ENCODE results near the gene GPC2.
"Not testable (repeated sequence)": the region's sequence is repeated elsewhere in the genome, so short reads cannot be mapped to it uniquely, and the experiment has no call there.

The GPC2 gene

DNA sequence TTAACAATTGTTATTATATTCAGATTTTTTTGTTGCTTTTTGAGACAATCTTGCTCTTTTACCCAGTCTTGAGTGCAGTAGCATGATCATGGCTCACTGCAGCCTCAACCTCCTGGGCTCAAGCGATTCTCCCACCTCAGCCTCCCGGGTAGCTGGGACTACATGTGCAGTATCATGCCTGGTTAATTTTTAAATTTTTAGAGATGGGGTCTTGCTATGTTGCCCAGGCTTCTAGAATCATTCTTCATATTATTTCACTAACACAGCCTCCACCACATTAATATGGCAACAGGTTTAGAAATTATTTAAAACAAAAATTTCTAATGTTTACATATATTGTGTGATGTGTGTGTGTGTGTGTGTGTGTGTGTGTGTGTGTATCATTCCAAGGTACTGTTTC lies 29.9 kb downstream of the GPC2 start:
- DNase-seq: no peak

- DNase-seq: peak; percentile 68
These were observed 30.8 kb downstream of the GPC2 start for GRCh38 chr7:100146350-100146749.

DNA sequence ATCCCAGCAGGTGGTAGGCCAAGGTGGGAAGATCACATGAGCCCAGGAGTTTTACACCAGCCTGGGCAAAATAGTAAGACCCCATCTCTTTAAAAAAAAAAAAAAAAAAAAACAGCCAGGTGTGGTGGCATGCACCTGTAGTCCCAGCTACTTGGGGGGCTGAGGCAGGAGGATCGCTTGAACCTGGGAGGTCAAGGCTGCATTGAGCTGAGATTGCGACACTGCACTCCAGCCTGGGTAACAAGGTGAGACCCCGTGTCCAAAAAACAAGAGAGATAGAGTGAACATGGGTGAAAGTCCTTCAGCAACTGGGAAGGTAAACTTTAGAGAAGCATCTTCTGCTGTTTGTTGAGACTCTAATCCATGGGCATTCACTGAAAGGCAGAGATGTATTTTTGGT lies 34.7 kb downstream of the GPC2 start:
- DNase-seq: no peak

GRCh38 chr7:100141555-100141949 lies 35.6 kb downstream of the GPC2 start:
- DNase-seq: peak; percentile 51

DNA sequence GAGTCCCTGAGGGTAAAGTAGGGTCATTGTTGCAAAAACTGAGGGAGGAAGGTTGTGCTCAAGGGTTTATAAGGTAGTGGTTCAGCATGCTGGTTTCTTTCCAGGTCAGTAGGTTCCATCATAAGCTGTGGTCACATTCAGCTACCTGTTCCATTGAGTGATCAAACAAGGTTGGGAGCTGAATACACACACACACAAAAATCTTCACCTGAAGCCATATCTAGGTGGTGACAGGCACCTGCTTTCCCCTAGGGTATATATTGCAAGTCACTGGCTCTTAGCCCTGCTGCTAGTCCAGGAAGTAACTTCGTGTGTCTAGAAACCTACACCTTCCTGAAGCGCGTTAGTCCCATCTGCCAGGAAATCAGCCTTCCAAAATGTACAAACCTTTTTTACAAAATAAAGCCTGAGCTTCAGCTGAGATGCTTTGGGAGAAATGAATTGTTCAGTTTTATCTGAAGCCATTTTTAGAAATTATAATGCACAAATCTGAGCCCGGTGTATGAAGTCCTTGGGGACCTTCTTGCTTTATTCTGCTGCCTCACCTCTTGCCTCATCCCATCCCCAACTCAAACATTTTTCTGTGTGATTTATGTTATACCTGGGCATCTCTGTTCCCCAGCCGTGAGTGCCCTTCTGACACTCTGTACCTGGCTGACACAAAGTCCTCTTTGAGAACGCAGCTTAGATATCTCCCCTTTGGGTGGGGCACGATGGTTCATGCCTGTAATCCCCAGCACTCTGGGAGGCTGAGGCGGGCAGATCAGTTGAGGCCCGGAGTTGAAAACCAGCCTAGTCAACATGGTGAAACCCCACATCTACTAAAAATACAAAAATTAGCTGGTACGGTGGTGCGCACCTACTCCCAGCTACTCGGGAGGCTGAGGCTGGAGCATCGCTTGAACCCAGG lies 39.1 kb downstream of the GPC2 start:
- no peak for DNase-seq

DNA sequence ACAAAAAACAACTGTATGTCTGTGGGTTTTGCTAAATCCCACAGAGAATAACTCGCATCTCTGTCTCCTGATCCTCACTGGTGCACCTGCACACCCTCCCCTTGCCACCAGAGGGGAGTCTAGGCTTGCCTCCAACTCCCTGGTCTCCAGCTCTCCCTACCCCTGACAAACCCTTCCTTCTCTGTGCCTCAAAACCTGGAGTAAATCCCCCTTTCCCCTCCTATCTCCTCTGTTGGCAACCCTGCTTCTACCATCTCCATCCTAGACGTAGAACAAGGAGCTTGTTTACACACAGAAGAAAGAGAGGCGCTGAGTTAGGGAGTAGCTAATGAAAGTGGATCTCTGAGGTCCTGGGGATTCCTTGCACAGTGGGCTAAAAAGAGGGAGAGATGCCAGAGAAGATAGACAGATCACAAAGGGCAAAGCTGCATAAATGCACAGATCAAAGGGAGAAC lies 44.5 kb downstream of the GPC2 start:
- DNase-seq: peak; percentile 86

GRCh38 chr7:100132126-100132525 lies 45.1 kb downstream of the GPC2 start:
- no peak for DNase-seq

- peak; percentile 86 for DNase-seq
These were observed 46.4 kb downstream of the GPC2 start for GRCh38 chr7:100130608-100131453.

- DNase-seq: not testable (repeated sequence)
These were observed 47.0 kb downstream of the GPC2 start for GRCh38 chr7:100130220-100130607.

DNA sequence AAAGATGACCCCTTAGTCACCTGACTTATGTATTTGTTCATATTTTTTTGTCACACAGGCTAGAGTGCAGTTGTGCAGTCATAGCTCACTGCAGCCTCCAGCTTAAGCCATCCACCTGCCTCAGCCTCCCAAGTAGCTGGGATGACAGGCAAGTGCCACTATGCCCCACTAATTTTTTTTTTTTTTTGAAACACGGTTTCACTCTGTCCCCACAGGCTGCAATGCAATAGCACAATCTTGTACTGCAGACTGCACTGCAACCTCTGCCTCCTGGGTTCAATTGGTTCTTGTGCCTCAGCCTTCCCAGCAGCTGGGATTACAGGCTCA lies 48.6 kb downstream of the GPC2 start:
- no peak for DNase-seq

DNA sequence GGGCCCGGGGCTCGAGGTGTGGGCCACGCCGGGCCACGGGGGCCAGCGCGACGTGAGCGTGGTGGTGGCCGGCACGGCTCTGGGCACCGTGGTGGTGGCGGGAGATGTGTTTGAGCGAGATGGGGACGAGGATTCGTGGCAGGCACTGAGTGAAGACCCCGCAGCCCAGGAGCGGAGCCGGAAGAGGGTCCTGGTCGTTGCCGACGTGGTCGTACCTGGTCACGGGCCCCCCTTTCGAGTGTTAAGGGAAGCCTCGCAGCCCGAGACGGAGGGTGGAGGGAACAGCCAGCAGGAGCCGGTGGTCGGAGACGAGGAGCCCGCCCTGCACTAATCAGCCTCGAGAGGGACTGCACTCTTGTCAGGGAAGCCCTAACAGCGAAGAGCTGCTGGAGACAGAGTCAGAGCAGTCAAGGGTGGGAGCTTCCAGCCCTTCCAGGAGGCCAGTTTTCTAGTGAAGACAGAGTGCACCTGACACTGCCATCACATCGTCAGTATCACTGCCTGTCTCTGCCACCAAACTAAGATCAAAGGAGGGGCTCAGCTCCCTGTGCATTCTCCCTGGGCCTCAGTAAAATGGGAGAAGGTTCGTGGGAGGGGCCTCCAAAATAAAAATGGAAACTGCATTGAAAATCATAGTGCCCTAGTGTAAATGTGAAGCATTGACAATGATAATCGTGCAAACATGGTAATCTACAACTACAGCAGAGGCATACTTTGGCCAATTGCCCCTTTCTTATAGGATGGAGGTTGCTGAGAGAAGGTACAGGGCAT lies 49.1 kb downstream of the GPC2 start:
- peak; percentile 72 for DNase-seq

DNA sequence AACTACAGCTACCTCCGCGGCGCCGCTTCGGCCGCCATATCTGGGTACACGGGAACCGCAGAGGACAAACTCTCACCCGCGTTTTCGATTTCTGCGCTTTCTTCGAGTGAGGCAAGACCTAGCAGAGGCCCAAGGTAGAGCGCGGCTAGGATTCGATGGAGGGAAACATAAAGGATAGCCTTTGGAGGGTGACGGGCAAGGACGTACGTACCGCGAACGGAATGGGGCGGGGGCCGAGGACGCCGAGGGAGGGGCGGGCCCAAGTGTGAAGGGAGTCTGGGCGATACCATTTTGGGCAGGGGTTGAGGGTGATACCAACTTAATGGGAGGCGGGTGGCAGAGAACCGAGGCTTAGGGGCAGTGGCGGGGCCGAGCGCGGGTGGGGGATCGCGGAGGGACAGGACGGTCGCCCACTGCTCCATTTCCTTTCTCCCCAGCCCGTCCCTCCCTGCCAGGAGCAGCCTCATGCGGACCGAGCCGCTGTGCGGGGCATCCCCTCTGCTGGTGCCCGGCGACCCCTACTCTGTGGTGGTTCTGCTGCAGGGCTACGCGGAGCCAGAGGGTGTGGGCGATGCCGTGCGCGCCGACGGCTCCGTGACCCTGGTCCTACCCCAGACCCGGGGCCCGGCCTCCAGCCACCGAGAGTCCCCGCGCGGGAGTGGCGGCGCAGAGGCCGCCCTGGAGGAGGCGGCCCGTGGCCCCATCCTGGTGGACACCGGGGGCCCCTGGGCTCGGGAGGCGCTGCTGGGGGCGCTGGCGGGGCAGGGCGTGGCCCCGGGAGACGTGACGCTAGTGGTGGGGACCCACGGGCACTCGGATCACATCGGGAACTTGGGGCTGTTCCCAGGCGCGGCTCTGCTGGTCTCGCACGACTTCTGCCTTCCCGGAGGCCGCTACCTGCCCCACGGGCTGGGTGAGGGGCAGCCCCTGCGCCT lies 50.0 kb downstream of the GPC2 start, which contains the start of gene MBLAC1:
Gene MBLAC1, plus strand, starts transcription at position 37 of the 935 bp plus-strand sequence. Its CDS starts 429 bp downstream, at position 466.
- peak; percentile 97 for DNase-seq

DNA sequence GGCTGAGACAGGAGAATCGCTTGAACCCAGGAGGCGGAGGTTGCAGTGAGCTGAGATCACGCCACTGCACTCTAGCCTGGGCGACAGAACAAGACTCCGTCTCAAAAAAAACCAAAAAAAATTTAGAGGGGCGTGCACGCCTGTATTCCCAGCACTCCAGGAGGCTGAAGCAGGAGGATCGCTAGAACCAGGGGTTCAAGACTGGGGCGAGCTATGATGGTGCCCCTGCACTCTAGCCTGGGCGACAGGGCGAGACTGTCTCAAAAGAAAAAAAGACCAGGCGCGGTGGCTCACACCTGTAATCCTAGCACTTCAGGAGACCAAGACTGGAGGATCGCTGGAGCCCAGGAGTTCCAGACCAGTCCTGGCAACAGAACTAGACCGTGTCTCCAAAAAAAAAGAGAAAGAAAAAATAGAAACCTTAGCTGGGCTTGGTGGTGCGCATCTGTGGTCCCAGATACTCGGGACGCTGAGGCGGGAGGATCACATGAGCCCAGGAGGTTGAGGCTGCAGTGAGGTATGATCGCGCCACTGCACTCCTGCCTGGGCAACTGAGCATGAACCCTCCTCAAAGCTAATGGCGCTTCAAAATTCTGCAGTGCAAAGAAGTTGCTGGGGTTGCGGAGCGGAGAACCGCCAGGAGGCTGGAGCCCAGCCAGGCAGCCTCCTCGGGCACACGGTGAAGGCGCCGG lies 50.8 kb downstream of the GPC2 start:
- DNase-seq: no peak

DNA sequence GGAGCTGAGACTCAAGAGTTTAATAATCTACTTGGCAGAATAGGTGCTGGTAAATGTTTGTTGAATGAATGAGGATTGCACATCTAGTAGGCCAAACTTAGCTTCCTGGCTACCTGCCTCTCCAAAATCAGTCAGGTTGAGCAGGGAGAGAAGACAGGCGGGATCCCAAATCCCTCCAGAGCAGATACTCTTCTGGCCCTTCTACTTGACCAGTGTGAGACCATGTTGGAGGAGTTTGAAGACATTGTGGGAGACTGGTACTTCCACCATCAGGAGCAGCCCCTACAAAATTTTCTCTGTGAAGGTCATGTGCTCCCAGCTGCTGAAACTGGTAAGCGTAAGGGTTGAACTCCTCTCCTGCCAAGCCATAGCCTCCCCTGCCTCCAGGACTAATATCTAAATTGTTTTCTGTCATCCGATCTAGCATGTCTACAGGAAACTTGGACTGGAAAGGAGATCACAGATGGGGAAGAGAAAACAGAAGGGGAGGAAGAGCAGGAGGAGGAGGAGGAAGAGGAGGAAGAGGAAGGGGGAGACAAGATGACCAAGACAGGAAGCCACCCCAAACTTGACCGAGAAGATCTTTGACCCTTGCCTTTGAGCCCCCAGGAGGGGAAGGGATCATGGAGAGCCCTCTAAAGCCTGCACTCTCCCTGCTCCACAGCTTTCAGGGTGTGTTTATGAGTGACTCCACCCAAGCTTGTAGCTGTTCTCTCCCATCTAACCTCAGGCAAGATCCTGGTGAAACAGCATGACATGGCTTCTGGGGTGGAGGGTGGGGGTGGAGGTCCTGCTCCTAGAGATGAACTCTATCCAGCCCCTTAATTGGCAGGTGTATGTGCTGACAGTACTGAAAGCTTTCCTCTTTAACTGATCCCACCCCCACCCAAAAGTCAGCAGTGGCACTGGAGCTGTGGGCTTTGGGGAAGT lies 52.6 kb downstream of the GPC2 start:
- DNase-seq: peak; percentile 76

DNA sequence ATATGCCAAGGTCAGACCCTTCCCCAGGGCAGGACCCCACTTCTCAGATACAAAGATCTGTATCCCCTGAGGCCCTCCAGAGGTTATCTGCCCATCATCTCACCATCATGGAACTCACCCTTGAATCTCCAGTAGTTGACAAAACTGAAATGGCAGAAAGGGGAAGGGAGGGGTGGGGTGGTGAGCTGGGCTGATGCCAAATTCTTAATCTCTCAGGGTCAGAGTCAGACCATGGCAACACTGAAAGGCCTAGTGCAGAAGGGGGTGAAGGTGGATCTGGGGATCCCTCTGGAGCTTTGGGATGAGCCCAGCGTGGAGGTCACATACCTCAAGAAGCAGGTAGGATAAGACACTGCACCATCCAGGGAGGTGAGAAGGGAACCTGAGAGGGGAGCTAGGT lies 54.6 kb downstream of the GPC2 start:
- peak; percentile 92 for DNase-seq

GRCh38 chr7:100122067-100122466 lies 55.1 kb downstream of the GPC2 start:
- peak; percentile 21 for DNase-seq

DNA sequence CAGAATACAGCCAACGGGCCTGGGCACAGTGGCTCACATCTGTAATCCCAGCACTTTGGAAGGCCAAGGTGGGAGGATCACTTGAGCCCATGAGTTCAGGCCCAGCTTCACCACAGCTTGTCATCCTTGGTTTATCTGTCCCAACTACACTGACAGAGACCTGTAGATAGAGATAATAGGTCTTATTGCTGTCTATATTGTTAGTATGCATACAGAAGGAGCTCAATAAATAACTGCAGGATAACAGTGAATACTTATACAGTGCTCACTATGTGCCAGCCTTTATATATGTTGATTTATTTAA lies 56.5 kb downstream of the GPC2 start:
- peak; percentile 48 for DNase-seq

DNA sequence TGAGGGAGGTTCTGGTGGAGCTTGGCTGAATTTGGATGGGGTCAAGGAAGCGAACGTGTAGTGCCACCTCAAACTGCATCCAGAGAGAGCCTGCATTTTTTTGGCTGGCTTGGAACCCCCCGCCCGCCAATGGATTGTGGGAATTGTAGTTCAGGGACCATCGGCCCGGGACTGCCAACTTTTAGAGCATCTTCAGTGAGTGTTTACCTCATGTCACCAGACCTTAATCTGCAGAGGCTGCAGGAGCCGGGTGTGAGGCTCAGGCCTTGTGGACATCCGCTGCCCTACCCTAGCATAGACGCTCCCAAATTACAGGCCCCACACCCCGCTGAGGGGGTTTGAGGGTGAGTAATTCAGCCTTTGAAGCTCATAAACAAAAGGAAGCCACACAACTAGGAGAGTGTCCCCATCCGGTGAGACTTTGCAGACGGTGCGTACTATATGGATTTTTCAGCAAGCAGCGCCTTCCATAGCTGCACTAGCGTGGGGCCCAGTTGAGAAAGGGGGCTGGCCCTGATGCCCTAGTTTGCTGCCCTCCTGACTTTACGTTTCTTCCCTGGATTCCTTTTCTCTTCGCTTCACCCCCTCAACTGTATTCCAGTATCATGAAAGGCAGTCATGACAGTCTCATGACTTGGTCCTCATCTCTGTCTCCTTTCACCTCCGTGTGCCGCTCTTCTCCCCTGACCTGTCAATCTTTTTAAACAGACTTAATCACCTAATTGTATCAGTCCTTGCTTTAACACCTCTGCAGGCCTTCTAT lies 57.0 kb downstream of the GPC2 start:
- DNase-seq: peak; percentile 79
